Epithelial cell of esophagus (primary cell): ENCODE data around the gene USP37.

Source experiments
- DNase-seq: peaks from one replicate; pipeline ENCODE4 v3.0.0; 2010; ENCODE audit warnings: low read depth
- H3K4me3 ChIP-seq: 2 replicates; pipeline ENCODE4 v1.5.1; 2011; ENCODE audit warnings: mild to moderate bottlenecking, low read length, control low read depth
- CTCF ChIP-seq: IDR thresholded peaks from 2 replicates; pipeline ENCODE4 v1.5.1; 2011; ENCODE audit warnings: low read depth, mild to moderate bottlenecking, low read length, control low read depth, inconsistent platforms; ENCODE audit not compliant: insufficient read depth; ENCODE audit errors: missing control alignments

USP37 gene

GRCh38 chr2:218583983-218584850 lies 16.1 kb upstream of the USP37 start:
- DNase-seq: no peak
- no peak overlapping the region for H3K4me3 ChIP-seq
- TF ChIP-seq CTCF: no peak

GRCh38 chr2:218582076-218582475 lies 13.9 kb upstream of the USP37 start:
- peak; percentile 88 for DNase-seq
- H3K4me3 ChIP-seq: no peak overlapping the region
- TF ChIP-seq CTCF: no peak

- DNase-seq: no peak
- TF ChIP-seq CTCF: no peak
- no peak overlapping the region for H3K4me3 ChIP-seq
These were observed 10.2 kb upstream of the USP37 start for GRCh38 chr2:218578272-218578877.

GRCh38 chr2:218577482-218578220 lies 9.5 kb upstream of the USP37 start:
- no peak for DNase-seq
- H3K4me3 ChIP-seq: no peak overlapping the region
- no peak for TF ChIP-seq CTCF

- TF ChIP-seq CTCF: no peak
- no peak overlapping the region for H3K4me3 ChIP-seq
- DNase-seq: no peak
These were observed 8.7 kb upstream of the USP37 start for GRCh38 chr2:218576854-218577253.

- no peak for DNase-seq
- H3K4me3 ChIP-seq: no peak overlapping the region
- no peak for TF ChIP-seq CTCF
These were observed 2.7 kb upstream of the USP37 start for GRCh38 chr2:218570850-218571249.
